Fibroblast of pulmonary artery (primary cell): ENCODE data around the gene CACNA1B.

Experiments used
- DNase-seq: peaks from one replicate; pipeline ENCODE4 v3.0.0-alpha.2; 2010; ENCODE audit warnings: low read depth
- H3K4me3 ChIP-seq: replicated peaks from 2 replicates; pipeline ENCODE4 v1.5.1; 2011; ENCODE audit warnings: low read depth, mild to moderate bottlenecking, control low read depth, low read length, moderate library complexity
- TF ChIP-seq, protein P1 (sequence below): IDR thresholded peaks from 2 replicates; pipeline ENCODE4 v1.5.1; 2011; ENCODE audit warnings: mild to moderate bottlenecking, control low read depth, low read length, inconsistent platforms; ENCODE audit errors: missing control alignments

The CACNA1B gene

DNA sequence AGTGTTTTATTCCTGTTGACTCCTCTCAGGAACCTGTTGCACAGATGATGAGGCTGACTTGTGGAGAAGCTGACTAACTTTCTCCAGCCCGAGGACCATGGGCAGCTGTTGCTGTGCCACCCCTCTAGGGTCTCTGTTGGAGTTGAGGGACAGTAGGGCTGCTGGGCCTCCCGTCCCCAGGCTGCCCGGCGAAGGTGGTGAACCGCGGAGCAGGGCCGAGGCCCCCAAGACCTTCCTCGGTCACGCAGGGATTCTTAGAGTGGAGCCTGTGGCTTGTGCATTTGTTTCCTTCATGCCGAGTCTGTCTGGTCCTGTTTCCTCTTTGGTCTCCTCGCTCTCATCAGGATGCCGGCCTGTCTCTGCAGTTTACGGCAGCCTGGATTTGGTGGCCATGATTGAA, 40.2 kb downstream of the CACNA1B start:
- TF ChIP-seq, protein P1, sequence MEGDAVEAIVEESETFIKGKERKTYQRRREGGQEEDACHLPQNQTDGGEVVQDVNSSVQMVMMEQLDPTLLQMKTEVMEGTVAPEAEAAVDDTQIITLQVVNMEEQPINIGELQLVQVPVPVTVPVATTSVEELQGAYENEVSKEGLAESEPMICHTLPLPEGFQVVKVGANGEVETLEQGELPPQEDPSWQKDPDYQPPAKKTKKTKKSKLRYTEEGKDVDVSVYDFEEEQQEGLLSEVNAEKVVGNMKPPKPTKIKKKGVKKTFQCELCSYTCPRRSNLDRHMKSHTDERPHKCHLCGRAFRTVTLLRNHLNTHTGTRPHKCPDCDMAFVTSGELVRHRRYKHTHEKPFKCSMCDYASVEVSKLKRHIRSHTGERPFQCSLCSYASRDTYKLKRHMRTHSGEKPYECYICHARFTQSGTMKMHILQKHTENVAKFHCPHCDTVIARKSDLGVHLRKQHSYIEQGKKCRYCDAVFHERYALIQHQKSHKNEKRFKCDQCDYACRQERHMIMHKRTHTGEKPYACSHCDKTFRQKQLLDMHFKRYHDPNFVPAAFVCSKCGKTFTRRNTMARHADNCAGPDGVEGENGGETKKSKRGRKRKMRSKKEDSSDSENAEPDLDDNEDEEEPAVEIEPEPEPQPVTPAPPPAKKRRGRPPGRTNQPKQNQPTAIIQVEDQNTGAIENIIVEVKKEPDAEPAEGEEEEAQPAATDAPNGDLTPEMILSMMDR, result no peak
- DNase-seq, result no peak
- no peak overlapping the region for H3K4me3 ChIP-seq

DNA sequence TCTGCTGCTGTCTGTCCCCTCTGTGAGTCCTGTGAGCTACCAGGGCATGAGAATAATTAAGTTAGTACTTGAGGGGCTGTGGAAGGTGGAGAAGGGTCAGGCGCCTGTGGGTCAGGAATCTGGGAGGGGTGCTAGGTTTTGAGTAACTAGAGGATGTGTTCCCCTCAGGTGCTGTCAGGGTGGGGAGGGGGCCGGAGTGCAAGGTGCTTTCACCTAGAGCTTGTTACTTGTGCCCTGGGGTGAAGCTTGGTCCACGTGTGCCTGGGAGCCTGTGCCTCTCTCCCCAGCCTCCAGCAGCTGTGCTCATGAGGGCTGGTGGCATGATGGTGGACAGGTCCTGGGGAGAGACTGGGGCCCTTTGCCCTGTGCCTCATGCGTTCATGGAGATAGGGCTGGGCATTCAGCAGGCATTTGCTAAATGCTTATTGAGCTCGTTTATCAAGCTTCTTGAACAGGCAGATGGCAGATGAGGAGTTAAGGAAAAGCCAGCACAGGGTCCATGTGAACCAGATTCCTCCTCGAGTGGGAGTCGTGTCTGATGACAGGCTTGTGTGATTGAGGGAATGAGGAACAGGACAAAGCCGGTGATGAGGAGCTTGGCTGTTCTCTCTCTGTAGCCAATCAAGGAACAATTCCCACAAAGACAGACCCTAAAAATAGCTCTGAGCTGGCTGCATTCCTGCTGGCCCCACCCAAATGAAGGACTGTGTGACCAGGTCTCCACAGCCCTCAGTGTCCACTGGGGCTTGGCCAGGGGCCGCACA, 40.9 kb downstream of the CACNA1B start:
- DNase-seq, result peak; percentile 6
- TF ChIP-seq, protein P1, result no peak
- no peak overlapping the region for H3K4me3 ChIP-seq

DNA sequence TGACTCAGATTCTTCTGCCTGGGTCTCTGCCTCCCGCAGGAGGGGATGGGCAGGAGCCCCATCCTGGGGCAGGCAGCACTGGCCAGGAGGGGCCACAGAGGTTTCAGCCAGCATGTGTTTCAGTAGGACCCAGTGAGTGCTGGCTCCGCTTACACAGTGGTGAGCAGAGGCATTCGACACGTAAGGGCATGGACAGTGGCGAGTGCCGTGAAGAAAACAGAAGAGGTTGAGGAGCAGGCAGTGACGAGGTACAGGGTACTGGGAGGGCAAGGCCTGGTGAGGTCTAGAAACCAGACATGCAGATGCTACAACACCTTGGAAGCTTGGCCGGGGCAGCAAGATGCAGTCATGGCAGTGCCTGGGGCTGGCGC, 41.5 kb downstream of the CACNA1B start:
- no peak for DNase-seq
- TF ChIP-seq, protein P1, result no peak
- H3K4me3 ChIP-seq, result no peak overlapping the region

DNA sequence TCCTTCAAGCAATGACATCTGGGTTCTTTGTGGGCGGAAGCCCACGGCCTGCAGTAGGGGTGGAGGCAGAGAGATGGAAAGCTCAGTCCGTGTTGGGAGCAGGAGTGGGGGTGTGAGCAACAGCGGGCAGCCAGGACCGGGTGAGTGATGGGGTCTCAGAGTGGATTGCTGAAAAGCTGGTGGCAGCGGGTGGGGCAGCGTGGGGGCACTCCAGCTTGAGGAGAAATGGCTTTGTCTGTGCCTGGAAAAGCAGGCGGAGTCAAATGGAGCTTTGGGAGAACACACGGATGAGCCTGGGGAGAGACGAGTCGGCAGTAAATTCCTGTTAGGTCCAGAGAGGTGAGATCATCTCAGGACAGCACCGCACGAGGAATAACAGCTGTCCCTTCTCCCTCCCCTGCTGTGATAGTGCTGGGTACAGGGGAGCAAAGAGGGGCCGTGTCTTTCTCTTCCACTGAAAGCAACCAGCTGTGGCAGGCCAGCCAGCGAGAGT, 42.1 kb downstream of the CACNA1B start:
- no peak overlapping the region for H3K4me3 ChIP-seq
- TF ChIP-seq, protein P1, result no peak
- no peak for DNase-seq

DNA sequence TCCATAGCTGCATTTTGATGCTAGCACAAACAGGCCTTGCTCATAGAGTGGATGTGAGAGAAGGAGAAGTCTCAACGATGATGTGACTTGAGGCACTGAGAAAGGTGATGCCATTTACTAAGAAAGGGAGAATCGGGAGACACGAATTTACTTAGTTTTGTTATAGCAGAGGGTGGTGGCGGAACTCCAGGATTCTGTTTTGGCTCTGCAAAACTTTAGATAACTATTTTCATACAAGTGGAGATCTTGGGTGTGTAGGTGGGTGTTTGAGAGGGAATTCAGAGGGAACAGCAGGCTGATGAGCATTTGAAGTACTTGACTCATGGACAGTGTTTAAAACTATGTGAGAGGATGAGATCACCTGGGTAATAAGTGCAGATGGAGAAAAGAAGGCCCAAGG, 43.2 kb downstream of the CACNA1B start:
- H3K4me3 ChIP-seq, result no peak overlapping the region
- TF ChIP-seq, protein P1, result no peak
- DNase-seq, result no peak

DNA sequence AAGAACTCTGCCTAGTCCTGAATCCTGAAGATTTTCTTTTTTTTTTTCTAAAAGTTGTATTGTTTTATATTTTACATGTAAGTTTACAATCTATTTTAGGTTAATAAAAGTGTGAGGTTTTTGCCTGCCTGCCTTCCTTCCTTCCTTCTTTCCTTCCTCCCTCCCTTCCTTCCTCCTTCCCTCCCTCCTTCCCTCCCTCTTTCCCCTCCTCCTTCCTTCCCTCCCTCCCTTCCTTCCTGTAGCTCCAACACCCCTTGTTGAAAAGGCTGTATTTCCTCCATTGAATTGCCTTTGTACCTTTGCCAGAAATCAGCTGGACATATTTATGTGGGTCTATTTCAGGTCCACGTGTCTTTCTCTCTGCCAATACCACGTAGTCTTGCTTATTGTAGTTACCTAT, 46.6 kb downstream of the CACNA1B start:
- no peak for DNase-seq
- no peak overlapping the region for H3K4me3 ChIP-seq
- TF ChIP-seq, protein P1, result no peak
